GM23338 (cell line): Measurements from ENCODE around the gene AZIN2. TPM values are rescaled to one million over a fixed set of nuclear protein-coding genes. Genes with fewer than 3 reads are reported as not detected.

Source experiments
- ATAC-seq: fragments of 200-7000 bp; cut with Tn5 transposase; 3 replicates; pipeline ENCODE4 v1.9.1; 2020
- DNase-seq: peaks from one replicate; pipeline ENCODE4 v3.0.0-alpha.2; 2015; ENCODE audit warnings: low spot score
- H2AFZ ChIP-seq: fragments of 200-600 bp; sonication (generic); 2 replicates; pipeline ENCODE4 v1.8.0; 2016; ENCODE audit warnings: antibody characterized with exemption, mild to moderate bottlenecking, moderate library complexity
- H3F3A ChIP-seq: fragments of 200-600 bp; sonication (generic); replicated peaks from 2 replicates; pipeline ENCODE4 v1.8.0; 2017; ENCODE audit warnings: antibody characterized with exemption, mixed run types, low read depth
- H3K27ac ChIP-seq: fragments of 200-600 bp; sonication (generic); 2 replicates; pipeline ENCODE4 v1.6.1; 2016; ENCODE audit warnings: low read depth
- H3K27me3 ChIP-seq: fragments of 200-600 bp; sonication (generic); 2 replicates; pipeline ENCODE4 v1.8.0; 2016; ENCODE audit warnings: mild to moderate bottlenecking, mixed run types, moderate library complexity; ENCODE audit not compliant: insufficient read depth
- H3K36me3 ChIP-seq: fragments of 200-600 bp; sonication (generic); 2 replicates; pipeline ENCODE4 v1.8.0; 2016; ENCODE audit warnings: mild to moderate bottlenecking; ENCODE audit not compliant: insufficient read depth
- H3K4me1 ChIP-seq: fragments of 200-600 bp; sonication (generic); 2 replicates; pipeline ENCODE4 v1.8.0; 2016; ENCODE audit warnings: mild to moderate bottlenecking, moderate library complexity; ENCODE audit not compliant: insufficient read depth
- H3K4me2 ChIP-seq: fragments of 200-600 bp; sonication (generic); 2 replicates; pipeline ENCODE4 v1.7.1; 2017; ENCODE audit warnings: mixed run types
- H3K4me3 ChIP-seq: fragments of 200-600 bp; sonication (generic); 2 replicates; pipeline ENCODE4 v1.6.1; 2016; ENCODE audit warnings: mixed run types
- H3K79me2 ChIP-seq: fragments of 200-600 bp; sonication (generic); replicated peaks from 2 replicates; pipeline ENCODE4 v1.8.0; 2017; ENCODE audit warnings: mild to moderate bottlenecking; ENCODE audit not compliant: insufficient read depth
- H3K9me2 ChIP-seq: fragments of 200-600 bp; sonication (generic); 2 replicates; pipeline ENCODE4 v1.8.0; 2017; ENCODE audit not compliant: insufficient read depth
- H4K20me1 ChIP-seq: fragments of 200-600 bp; sonication (generic); replicated peaks from 2 replicates; pipeline ENCODE4 v1.8.0; 2017; ENCODE audit warnings: mild to moderate bottlenecking; ENCODE audit not compliant: insufficient read depth
- H3K27ac Mint-ChIP-seq: 2 replicates; pipeline ENCODE4 v1.8.0; 2020; ENCODE audit warnings: inconsistent platforms, mild to moderate bottlenecking, moderate library complexity, mixed read lengths
- H3K27me3 Mint-ChIP-seq: 3 replicates; pipeline ENCODE4 v1.8.0; 2022; ENCODE audit warnings: low read depth, mild to moderate bottlenecking, moderate library complexity, mixed read lengths, inconsistent platforms; ENCODE audit not compliant: insufficient read depth, poor library complexity
- H3K36me3 Mint-ChIP-seq: 3 replicates; pipeline ENCODE4 v1.8.0; 2021; ENCODE audit warnings: low read depth, mild to moderate bottlenecking, inconsistent platforms, moderate library complexity, mixed read lengths
- H3K4me1 Mint-ChIP-seq: 3 replicates; pipeline ENCODE4 v1.8.0; 2020; ENCODE audit warnings: mild to moderate bottlenecking, inconsistent platforms, mixed read lengths
- H3K4me3 Mint-ChIP-seq: 3 replicates; pipeline ENCODE4 v1.8.0; 2021; ENCODE audit warnings: moderate library complexity, mild to moderate bottlenecking, inconsistent platforms, mixed read lengths
- H3K9me3 Mint-ChIP-seq: 3 replicates; pipeline ENCODE4 v1.8.0; 2020; ENCODE audit warnings: moderate library complexity, mild to moderate bottlenecking, inconsistent platforms, mixed read lengths
- EZH2phosphoT487 ChIP-seq: fragments of 200-600 bp; sonication (generic); IDR thresholded peaks from one replicate; pipeline ENCODE4 v1.8.1; 2018; ENCODE audit warnings: antibody characterized with exemption; ENCODE audit not compliant: unreplicated experiment
- NANOG ChIP-seq: IDR thresholded peaks from 2 replicates; pipeline ENCODE4 v1.6.1; 2016; ENCODE audit warnings: antibody characterized with exemption, borderline replicate concordance
- STAT1 ChIP-seq: IDR thresholded peaks from one replicate; pipeline ENCODE4 v1.6.1; 2016; ENCODE audit warnings: antibody characterized with exemption; ENCODE audit not compliant: unreplicated experiment
- ZNF331 ChIP-seq: fragments of 250-450 bp; sonication (Bioruptor Pico); IDR thresholded peaks from 2 replicates; pipeline ENCODE4 v1.5.0; 2020; ENCODE audit warnings: low read depth, mild to moderate bottlenecking, moderate library complexity
- polyA plus RNA-seq: library from polyadenylated mRNA; unstranded; fragments of >200 nt; fragmentation: Nextera tagmentation; extraction: Ambion mirVana; gene quantifications from 2 replicates; pipeline ENCODE4 v1.2.1, GENCODE V29; 2016
- total RNA-seq: library from RNA; depleted of rRNA; stranded (reverse); fragments of >200 nt; shearing (Covaris generic); gene quantifications from 2 replicates; pipeline ENCODE4 v1.2.3, GENCODE V29; 2014
- TF ChIP-seq, protein P1 (sequence below): IDR thresholded peaks from 2 replicates; pipeline ENCODE4 v1.6.1; 2016; ENCODE audit warnings: antibody characterized with exemption
- TF ChIP-seq, protein P2 (sequence below): fragments of 250-450 bp; sonication (Bioruptor Pico); IDR thresholded peaks from 2 replicates; pipeline ENCODE4 v1.5.0; 2020; ENCODE audit warnings: mild to moderate bottlenecking, moderate library complexity

Gene AZIN2
- total and polyA plus RNA-seq, 2 experiments from 2014 or later, result 0.37 to 1.2 TPM

DNA sequence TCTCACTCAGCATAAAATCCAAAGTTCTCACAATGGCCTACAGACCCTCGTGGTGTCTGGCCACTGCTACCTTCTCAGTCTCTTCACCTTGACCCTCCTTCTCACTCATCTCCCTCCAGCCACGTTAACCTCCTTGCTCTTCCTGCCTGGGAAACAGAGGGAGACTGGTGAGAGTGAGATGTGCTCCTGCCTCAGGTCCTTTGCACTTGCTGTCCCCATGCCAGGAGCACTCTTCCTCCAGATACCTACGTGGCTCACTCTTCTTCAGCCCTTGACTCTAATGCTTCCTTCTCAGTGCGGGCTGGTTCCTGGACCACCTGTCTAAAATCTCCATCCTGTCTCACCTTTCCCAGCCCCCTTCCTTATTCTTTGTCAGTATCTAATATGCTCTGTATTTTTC, 76.2 kb downstream of the AZIN2 start:
- no peak overlapping the region for H2AFZ ChIP-seq
- no peaks in the 10 kb centered on the region for H3K27me3 ChIP-seq
- Mint-ChIP-seq H3K9me3 (no peaks in the 10 kb centered on the region), H3K36me3 (peaks cover 16% of the 10 kb centered on the region), H3K27ac (no peak overlapping the region), H3K4me1 (peaks cover 31% of the 10 kb centered on the region), H3K4me3 (no peak overlapping the region; the same call in 2 of the 3 replicates), H3K27me3 (peaks cover 21% of the 10 kb centered on the region)
- H3K9me2 ChIP-seq, result no peaks in the 10 kb centered on the region
- no peaks in the 10 kb centered on the region for H3K36me3 ChIP-seq
- H3F3A ChIP-seq, result peaks cover 8% of the 10 kb centered on the region
- H3K27ac ChIP-seq, result no peak overlapping the region
- no peak overlapping the region for H3K4me3 ChIP-seq
- no peak overlapping the region for H3K4me2 ChIP-seq
- H3K4me1 ChIP-seq, result peaks cover 25% of the 10 kb centered on the region
- DNase-seq (no peak), ATAC-seq (no peak)
- H4K20me1 ChIP-seq, result no peaks in the 10 kb centered on the region
- TF ChIP-seq, protein P1, sequence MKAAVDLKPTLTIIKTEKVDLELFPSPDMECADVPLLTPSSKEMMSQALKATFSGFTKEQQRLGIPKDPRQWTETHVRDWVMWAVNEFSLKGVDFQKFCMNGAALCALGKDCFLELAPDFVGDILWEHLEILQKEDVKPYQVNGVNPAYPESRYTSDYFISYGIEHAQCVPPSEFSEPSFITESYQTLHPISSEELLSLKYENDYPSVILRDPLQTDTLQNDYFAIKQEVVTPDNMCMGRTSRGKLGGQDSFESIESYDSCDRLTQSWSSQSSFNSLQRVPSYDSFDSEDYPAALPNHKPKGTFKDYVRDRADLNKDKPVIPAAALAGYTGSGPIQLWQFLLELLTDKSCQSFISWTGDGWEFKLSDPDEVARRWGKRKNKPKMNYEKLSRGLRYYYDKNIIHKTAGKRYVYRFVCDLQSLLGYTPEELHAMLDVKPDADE, result no peak
- no peak for TF ChIP-seq EZH2phosphoT487
- TF ChIP-seq STAT1, result no peak
- TF ChIP-seq, protein P2, sequence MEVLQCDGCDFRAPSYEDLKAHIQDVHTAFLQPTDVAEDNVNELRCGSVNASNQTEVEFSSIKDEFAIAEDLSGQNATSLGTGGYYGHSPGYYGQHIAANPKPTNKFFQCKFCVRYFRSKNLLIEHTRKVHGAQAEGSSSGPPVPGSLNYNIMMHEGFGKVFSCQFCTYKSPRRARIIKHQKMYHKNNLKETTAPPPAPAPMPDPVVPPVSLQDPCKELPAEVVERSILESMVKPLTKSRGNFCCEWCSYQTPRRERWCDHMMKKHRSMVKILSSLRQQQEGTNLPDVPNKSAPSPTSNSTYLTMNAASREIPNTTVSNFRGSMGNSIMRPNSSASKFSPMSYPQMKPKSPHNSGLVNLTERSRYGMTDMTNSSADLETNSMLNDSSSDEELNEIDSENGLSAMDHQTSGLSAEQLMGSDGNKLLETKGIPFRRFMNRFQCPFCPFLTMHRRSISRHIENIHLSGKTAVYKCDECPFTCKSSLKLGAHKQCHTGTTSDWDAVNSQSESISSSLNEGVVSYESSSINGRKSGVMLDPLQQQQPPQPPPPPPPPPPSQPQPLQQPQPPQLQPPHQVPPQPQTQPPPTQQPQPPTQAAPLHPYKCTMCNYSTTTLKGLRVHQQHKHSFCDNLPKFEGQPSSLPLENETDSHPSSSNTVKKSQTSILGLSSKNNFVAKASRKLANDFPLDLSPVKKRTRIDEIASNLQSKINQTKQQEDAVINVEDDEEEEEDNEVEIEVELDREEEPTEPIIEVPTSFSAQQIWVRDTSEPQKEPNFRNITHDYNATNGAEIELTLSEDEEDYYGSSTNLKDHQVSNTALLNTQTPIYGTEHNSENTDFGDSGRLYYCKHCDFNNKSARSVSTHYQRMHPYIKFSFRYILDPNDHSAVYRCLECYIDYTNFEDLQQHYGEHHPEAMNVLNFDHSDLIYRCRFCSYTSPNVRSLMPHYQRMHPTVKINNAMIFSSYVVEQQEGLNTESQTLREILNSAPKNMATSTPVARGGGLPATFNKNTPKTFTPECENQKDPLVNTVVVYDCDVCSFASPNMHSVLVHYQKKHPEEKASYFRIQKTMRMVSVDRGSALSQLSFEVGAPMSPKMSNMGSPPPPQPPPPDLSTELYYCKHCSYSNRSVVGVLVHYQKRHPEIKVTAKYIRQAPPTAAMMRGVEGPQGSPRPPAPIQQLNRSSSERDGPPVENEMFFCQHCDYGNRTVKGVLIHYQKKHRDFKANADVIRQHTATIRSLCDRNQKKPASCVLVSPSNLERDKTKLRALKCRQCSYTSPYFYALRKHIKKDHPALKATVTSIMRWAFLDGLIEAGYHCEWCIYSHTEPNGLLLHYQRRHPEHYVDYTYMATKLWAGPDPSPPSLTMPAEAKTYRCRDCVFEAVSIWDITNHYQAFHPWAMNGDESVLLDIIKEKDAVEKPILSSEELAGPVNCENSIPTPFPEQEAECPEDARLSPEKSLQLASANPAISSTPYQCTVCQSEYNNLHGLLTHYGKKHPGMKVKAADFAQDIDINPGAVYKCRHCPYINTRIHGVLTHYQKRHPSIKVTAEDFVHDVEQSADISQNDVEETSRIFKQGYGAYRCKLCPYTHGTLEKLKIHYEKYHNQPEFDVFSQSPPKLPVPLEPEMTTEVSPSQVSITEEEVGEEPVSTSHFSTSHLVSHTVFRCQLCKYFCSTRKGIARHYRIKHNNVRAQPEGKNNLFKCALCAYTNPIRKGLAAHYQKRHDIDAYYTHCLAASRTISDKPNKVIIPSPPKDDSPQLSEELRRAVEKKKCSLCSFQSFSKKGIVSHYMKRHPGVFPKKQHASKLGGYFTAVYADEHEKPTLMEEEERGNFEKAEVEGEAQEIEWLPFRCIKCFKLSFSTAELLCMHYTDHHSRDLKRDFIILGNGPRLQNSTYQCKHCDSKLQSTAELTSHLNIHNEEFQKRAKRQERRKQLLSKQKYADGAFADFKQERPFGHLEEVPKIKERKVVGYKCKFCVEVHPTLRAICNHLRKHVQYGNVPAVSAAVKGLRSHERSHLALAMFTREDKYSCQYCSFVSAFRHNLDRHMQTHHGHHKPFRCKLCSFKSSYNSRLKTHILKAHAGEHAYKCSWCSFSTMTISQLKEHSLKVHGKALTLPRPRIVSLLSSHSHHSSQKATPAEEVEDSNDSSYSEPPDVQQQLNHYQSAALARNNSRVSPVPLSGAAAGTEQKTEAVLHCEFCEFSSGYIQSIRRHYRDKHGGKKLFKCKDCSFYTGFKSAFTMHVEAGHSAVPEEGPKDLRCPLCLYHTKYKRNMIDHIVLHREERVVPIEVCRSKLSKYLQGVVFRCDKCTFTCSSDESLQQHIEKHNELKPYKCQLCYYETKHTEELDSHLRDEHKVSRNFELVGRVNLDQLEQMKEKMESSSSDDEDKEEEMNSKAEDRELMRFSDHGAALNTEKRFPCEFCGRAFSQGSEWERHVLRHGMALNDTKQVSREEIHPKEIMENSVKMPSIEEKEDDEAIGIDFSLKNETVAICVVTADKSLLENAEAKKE (CRISPR knock-in tag), result no peak
- TF ChIP-seq NANOG, result no peak
- TF ChIP-seq ZNF331 (CRISPR knock-in tag), result no peak
- H3K79me2 ChIP-seq, result no peaks in the 10 kb centered on the region
